ENCODE data around the gene DNAH11. TPM values are rescaled to one million over a fixed set of nuclear protein-coding genes. Genes with fewer than 3 reads are reported as not detected.

The DNAH11 gene
- total and polyA plus RNA-seq, 2 of the 4 experiments (the other 2 are of a cell fraction): not detected

GRCh38 chr7:21568762-21569161, 25.9 kb downstream of the DNAH11 start:
- TF ChIP-seq CEBPB (IDR thresholded peaks at IDR 0.05; ENCODE audit: low read depth, low read length) (no peak), ELK1 (IDR thresholded peaks at IDR 0.05; ENCODE audit: borderline replicate concordance, low read depth, low read length) (no peak), RFX5 (IDR thresholded peaks at IDR 0.05; ENCODE audit: low read depth, low read length) (no peak), MXI1 (IDR thresholded peaks at IDR 0.05; ENCODE audit: borderline replicate concordance, low read depth, low read length) (no peak), NFE2L2 (IDR thresholded peaks at IDR 0.05; ENCODE audit: low read depth, low read length) (no peak), MAFK (IDR thresholded peaks at IDR 0.05; ENCODE audit: low read depth, low read length) (no peak), RAD21 (IDR thresholded peaks at IDR 0.05; ENCODE audit: low read length) (no peak), MAZ (IDR thresholded peaks at IDR 0.05; ENCODE audit: borderline replicate concordance, low read depth, low read length) (no peak), CHD1 (IDR thresholded peaks at IDR 0.05; ENCODE audit: low read depth, low read length) (no peak), RCOR1 (IDR thresholded peaks at IDR 0.05; ENCODE audit: insufficient replicate concordance, low read length) (no peak), BHLHE40 (IDR thresholded peaks at IDR 0.05; ENCODE audit: low read depth, low read length) (no peak)
- TF ChIP-seq, protein P1, sequence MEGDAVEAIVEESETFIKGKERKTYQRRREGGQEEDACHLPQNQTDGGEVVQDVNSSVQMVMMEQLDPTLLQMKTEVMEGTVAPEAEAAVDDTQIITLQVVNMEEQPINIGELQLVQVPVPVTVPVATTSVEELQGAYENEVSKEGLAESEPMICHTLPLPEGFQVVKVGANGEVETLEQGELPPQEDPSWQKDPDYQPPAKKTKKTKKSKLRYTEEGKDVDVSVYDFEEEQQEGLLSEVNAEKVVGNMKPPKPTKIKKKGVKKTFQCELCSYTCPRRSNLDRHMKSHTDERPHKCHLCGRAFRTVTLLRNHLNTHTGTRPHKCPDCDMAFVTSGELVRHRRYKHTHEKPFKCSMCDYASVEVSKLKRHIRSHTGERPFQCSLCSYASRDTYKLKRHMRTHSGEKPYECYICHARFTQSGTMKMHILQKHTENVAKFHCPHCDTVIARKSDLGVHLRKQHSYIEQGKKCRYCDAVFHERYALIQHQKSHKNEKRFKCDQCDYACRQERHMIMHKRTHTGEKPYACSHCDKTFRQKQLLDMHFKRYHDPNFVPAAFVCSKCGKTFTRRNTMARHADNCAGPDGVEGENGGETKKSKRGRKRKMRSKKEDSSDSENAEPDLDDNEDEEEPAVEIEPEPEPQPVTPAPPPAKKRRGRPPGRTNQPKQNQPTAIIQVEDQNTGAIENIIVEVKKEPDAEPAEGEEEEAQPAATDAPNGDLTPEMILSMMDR (conservative IDR thresholded peaks at IDR 0.05; ENCODE audit: low read depth, low read length): no peak
- TF ChIP-seq, protein P2, sequence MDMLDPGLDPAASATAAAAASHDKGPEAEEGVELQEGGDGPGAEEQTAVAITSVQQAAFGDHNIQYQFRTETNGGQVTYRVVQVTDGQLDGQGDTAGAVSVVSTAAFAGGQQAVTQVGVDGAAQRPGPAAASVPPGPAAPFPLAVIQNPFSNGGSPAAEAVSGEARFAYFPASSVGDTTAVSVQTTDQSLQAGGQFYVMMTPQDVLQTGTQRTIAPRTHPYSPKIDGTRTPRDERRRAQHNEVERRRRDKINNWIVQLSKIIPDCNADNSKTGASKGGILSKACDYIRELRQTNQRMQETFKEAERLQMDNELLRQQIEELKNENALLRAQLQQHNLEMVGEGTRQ (IDR thresholded peaks at IDR 0.05; ENCODE audit: low read depth, low read length): no peak
- no peaks in the 10 kb centered on the region for H3K79me1 ChIP-seq (ENCODE audit: low read depth in 1 of 2, low read length in 2 of 2)
- DNase-seq: no peak
- H3K14ac ChIP-seq (replicated peaks; ENCODE audit: low read depth, low read length): no peak overlapping the region
- H2BK20ac ChIP-seq (ENCODE audit: low read depth, low read length): no peak overlapping the region
- no peak overlapping the region for H2AK5ac ChIP-seq (ENCODE audit: low read depth, low read length)
- no peak overlapping the region for H3K9ac ChIP-seq (ENCODE audit: low read depth, low read length)
- H3K4me2 ChIP-seq (ENCODE audit: low read depth, low read length): no peak overlapping the region
- H2BK120ac ChIP-seq (ENCODE audit: low read depth, low read length): no peak overlapping the region
- in situ Hi-C loops (cut with MboI; ENCODE audit: low sequenced_read_pairs): no loop called here
- CTCF ChIA-PET: no interaction called here
- H4K8ac ChIP-seq (ENCODE audit: low read depth in 2 of 2, low read length in 2 of 2): no peak overlapping the region
- H3K9me1 ChIP-seq (ENCODE audit: insufficient read depth, low read length): no peaks in the 10 kb centered on the region
- BruUV-seq (replicated peaks): no TSS peak
- H3K4me3 ChIP-seq (ENCODE audit: insufficient read depth, low read depth, low read length): no peak overlapping the region
- H3K23ac ChIP-seq (ENCODE audit: low read depth, low read length): no peak overlapping the region
- H3K27me3 ChIP-seq (ENCODE audit: control insufficient read depth, insufficient read depth, low read length): no peaks in the 10 kb centered on the region
- H4K20me1 ChIP-seq (ENCODE audit: insufficient read depth, low read length): no peaks in the 10 kb centered on the region
- no peak overlapping the region for H3K4ac ChIP-seq (ENCODE audit: low read depth, low read length)
- POLR2A ChIA-PET (ENCODE audit: unreplicated experiment): no interaction called here
- dilution Hi-C loops (cut with HindIII; ENCODE audit: low sequenced_read_pairs, unreplicated experiment): no loop called here
- H3K4me1 ChIP-seq (ENCODE audit: control insufficient read depth, insufficient read depth, low read length): no peaks in the 10 kb centered on the region
- H3K56ac ChIP-seq (ENCODE audit: extremely low read depth, insufficient read depth, low read length): no peak overlapping the region
- no CpG with 5 or more reads among the region's 2 CpGs for WGBS, 2 experiments (ENCODE audit: extremely low coverage in 2 of 2, insufficient read length in 1 of 2)
- no peak overlapping the region for H2AK9ac ChIP-seq (replicated peaks; ENCODE audit: low read depth, low read length, poor library complexity)
- H2BK15ac ChIP-seq (ENCODE audit: low read depth, low read length): no peak overlapping the region
- H3K36me3 ChIP-seq (ENCODE audit: control insufficient read depth, insufficient read depth, low read length): no peaks in the 10 kb centered on the region
- intact Hi-C loops (cut with micrococcal nuclease): no loop called here
- no peak for ATAC-seq (ENCODE audit: low read depth)
- no peaks in the 10 kb centered on the region for H3K9me3 ChIP-seq (ENCODE audit: control insufficient read depth, insufficient read depth, low read length)
- no peak overlapping the region for H3K18ac ChIP-seq (ENCODE audit: low read depth, low read length)
- H3K27ac ChIP-seq (ENCODE audit: insufficient read depth, low read length): no peak overlapping the region
- no peak overlapping the region for H2BK5ac ChIP-seq (ENCODE audit: low read depth, low read length, poor library complexity, severe bottlenecking)
- H4K5ac ChIP-seq (ENCODE audit: low read depth, low read length): no peak overlapping the region
- H2AFZ ChIP-seq (replicated peaks; ENCODE audit: low read length, poor library complexity): no peak overlapping the region
- no peak overlapping the region for H4K91ac ChIP-seq (ENCODE audit: insufficient read depth, low read depth, low read length)

Measured in IMR-90 (cell line).